K562 (cell line): ENCODE results near the gene BORCS8. TPM values are rescaled to one million over a fixed set of nuclear protein-coding genes. Genes with fewer than 3 reads are reported as not detected.
A peak's percentile ranks its signal among the peaks of the same experiment; 100 is the strongest.

Experiments used
- ATF3 ChIP-seq, 2 experiments: fragments of 450-650 bp in 1 of 2; sonication (generic) in 1 of 2; formaldehyde crosslinking in 1 of 2; IDR thresholded peaks in 1 of 2; conservative IDR thresholded peaks in 1 of 2; 2 replicates each; pipeline versions ENCODE4 v1.6.1 to v1.8.1; 2016 to 2023; ENCODE audit warnings: mild to moderate bottlenecking in 2 of 2, moderate library complexity in 2 of 2, inconsistent platforms in 1 of 2, missing genetic modification reagents in 1 of 2
- ELF2 ChIP-seq: fragments of 250-450 bp; sonication (Bioruptor Pico); IDR thresholded peaks from 2 replicates; pipeline ENCODE4 v1.5.0; 2021; ENCODE audit warnings: mild to moderate bottlenecking
- KDM4B ChIP-seq, 2 experiments: fragments of 450-650 bp in 1 of 2; sonication (generic) in 1 of 2; IDR thresholded peaks; 2 replicates each; pipeline ENCODE4 v1.6.1; 2016 to 2017; ENCODE audit warnings: borderline replicate concordance in 2 of 2, antibody characterized with exemption in 1 of 2, low read depth in 1 of 2, mild to moderate bottlenecking in 1 of 2
- L3MBTL2 ChIP-seq: fragments of 450-650 bp; IDR thresholded peaks from 2 replicates; pipeline ENCODE4 v1.6.1; 2016; ENCODE audit warnings: mild to moderate bottlenecking, moderate library complexity
- MNT ChIP-seq, 2 experiments: fragments of 450-650 bp; conservative IDR thresholded peaks; 2 replicates each; pipeline ENCODE4 v1.6.1; 2017; ENCODE audit warnings: mild to moderate bottlenecking in 2 of 2, moderate library complexity in 2 of 2
- NRF1 ChIP-seq, 2 experiments: fragments of 450-650 bp; IDR thresholded peaks in 1 of 2; conservative IDR thresholded peaks in 1 of 2; 2 replicates each; pipeline ENCODE4 v1.6.1; 2014; ENCODE audit warnings: mild to moderate bottlenecking in 2 of 2
- PML ChIP-seq: IDR thresholded peaks from 2 replicates; pipeline ENCODE4 v1.6.1; 2012; ENCODE audit warnings: low read length, inconsistent platforms
- RBBP5 ChIP-seq: fragments of 200-600 bp; sonication (generic); IDR thresholded peaks from 2 replicates; pipeline ENCODE4 v1.6.1; 2012; ENCODE audit warnings: borderline replicate concordance, mild to moderate bottlenecking, low read length, control low read depth, inconsistent platforms; ENCODE audit not compliant: insufficient read depth, poor library complexity, severe bottlenecking
- SAP30 ChIP-seq: fragments of 200-600 bp; sonication (generic); IDR thresholded peaks from 2 replicates; pipeline ENCODE4 v1.6.1; 2012; ENCODE audit warnings: borderline replicate concordance, low read depth, mild to moderate bottlenecking, moderate library complexity, low read length, control low read depth, inconsistent platforms; ENCODE audit not compliant: insufficient read depth, poor library complexity, severe bottlenecking
- SIN3A ChIP-seq, 2 experiments: fragments of 150-350 bp in 1 of 2; IDR thresholded peaks; 2 replicates each; pipeline ENCODE4 v1.6.1; 2011 to 2016; ENCODE audit warnings: borderline replicate concordance in 2 of 2, low read depth in 2 of 2, low read length in 2 of 2, mild to moderate bottlenecking in 2 of 2, moderate library complexity in 2 of 2; ENCODE audit not compliant: control insufficient read depth in 1 of 2
- YY1 ChIP-seq, 3 experiments: IDR thresholded peaks; 2 replicates each; pipeline ENCODE4 v1.6.1; 2011; ENCODE audit warnings: low read length in 2 of 3, mild to moderate bottlenecking in 2 of 3, moderate library complexity in 2 of 3, borderline replicate concordance in 1 of 3, control low read depth in 1 of 3, low read depth in 1 of 3; ENCODE audit not compliant: insufficient read depth in 3 of 3, insufficient replicate concordance in 2 of 3, control insufficient read depth in 1 of 3, insufficient read length in 1 of 3; ENCODE audit errors: extremely low read depth in 1 of 3
- ZBTB1 ChIP-seq: sonication (generic); formaldehyde crosslinking; IDR thresholded peaks from 2 replicates; pipeline ENCODE4 v1.8.1; 2023; ENCODE audit warnings: missing genetic modification reagents, low read depth, mild to moderate bottlenecking, borderline replicate concordance
- polyA plus RNA-seq, 8 experiments: library from polyadenylated mRNA; depleted of rRNA in 4 of 8; stranded (reverse) in 5 of 8; unstranded in 3 of 8; fragments of >200 nt; fragmentation: Nextera tagmentation in 2 of 8; fragmentation: Illumina TruSeq in 1 of 8; extraction: Ambion mirVana in 2 of 8; extraction: Trizol in 1 of 8; gene quantifications; 2 replicates each; pipeline versions ENCODE4 v1.2.1 to v1.2.3, GENCODE V29; 2011 to 2014; ENCODE audit warnings: inconsistent platforms in 1 of 8, missing spikeins in 1 of 8
- total RNA-seq, 7 experiments: library from RNA; depleted of rRNA in 6 of 7; stranded (reverse); fragments of >200 nt in 6 of 7; fragmentation: Illumina TruSeq in 2 of 7; extraction: Trizol in 2 of 7; gene quantifications; 2 replicates each; pipeline versions ENCODE4 v1.2.1 to v1.2.3, GENCODE V29; 2011 to 2021; ENCODE audit warnings: low replicate concordance in 1 of 7
- TF ChIP-seq, protein P1 (sequence below): fragments of 250-450 bp; sonication (Bioruptor Pico); IDR thresholded peaks from 2 replicates; pipeline ENCODE4 v1.5.0; 2021; ENCODE audit warnings: mild to moderate bottlenecking, borderline replicate concordance

The BORCS8 gene
- total and polyA plus RNA-seq, 9 of the 15 experiments (the other 6 are each of a cell fraction or from before 2014, with no cell fraction given) = 4.6 to 33.6 (median 16.3) TPM

DNA sequence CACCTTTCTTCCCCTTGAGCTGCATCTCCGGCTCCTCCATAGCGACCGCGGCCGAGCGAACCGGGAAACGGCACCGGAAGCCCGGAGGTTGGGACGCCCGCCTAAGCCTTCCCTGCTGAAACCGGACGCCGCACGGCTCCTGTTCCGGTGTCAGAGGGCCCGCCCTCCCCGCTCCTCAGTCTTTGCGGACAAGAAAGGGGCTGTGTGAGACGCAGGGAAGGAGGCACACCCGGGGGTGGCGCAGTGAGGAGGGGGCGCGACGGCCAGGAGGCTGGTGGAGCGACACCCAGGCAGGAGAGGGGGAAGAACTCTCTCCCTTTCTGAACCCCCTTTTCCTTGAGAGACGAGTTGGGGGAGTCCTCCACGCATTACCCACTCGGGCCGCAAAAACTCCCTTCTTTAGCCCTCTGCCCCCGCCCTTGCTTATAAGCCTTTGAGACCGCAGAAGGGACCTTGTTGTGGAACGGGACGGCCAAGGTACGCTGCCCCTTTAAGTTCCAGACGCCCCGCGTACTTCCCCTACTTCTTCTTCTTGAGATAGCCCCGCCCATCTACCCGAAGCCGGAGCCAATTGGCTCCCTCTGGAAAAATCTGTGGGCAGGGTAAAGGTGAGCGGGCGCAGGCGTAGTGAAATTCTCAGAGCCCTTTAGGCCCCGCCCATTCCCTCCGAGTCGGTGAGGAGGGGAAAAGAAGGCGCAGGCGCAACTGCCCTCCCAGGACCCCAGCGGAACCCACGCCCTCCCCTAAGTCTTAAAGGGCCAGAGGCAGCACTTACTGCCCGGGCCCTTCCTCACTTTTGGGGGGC, at the start of gene BORCS8, which contains the start of gene RFXANK (continued):
- TF ChIP-seq, protein P1, sequence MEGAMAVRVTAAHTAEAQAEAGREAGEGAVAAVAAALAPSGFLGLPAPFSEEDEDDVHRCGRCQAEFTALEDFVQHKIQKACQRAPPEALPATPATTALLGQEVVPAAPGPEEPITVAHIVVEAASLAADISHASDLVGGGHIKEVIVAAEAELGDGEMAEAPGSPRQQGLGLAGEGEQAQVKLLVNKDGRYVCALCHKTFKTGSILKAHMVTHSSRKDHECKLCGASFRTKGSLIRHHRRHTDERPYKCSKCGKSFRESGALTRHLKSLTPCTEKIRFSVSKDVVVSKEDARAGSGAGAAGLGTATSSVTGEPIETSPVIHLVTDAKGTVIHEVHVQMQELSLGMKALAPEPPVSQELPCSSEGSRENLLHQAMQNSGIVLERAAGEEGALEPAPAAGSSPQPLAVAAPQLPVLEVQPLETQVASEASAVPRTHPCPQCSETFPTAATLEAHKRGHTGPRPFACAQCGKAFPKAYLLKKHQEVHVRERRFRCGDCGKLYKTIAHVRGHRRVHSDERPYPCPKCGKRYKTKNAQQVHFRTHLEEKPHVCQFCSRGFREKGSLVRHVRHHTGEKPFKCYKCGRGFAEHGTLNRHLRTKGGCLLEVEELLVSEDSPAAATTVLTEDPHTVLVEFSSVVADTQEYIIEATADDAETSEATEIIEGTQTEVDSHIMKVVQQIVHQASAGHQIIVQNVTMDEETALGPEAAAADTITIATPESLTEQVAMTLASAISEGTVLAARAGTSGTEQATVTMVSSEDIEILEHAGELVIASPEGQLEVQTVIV (CRISPR knock-in tag) = no peak
- TF ChIP-seq SAP30 = peak; percentile 82
- peak; percentile 99 for TF ChIP-seq NRF1 (conservative IDR thresholded peaks at IDR 0.05 in 1 of 2, IDR thresholded peaks at IDR 0.05 in 1 of 2)
- peak; percentile 98 for TF ChIP-seq RBBP5
- peak; percentile 72; the same call in 1 of the 2 replicates for TF ChIP-seq ZBTB1
- TF ChIP-seq PML = peak; percentile 61; the same call in 1 of the 2 replicates
- peak in 2 of 3 experiments; percentile 81 to 82 for TF ChIP-seq YY1 (IDR thresholded peaks at IDR 0.05; ENCODE audit: borderline replicate concordance in 1 of 3, control insufficient read depth in 1 of 3, extremely low read depth in 1 of 3, insufficient read depth in 3 of 3, insufficient read length in 1 of 3, insufficient replicate concordance in 2 of 3, low read depth in 1 of 3, low read length in 2 of 3)
- TF ChIP-seq KDM4B (IDR thresholded peaks at IDR 0.05; ENCODE audit: borderline replicate concordance in 2 of 2, low read depth in 1 of 2) = peak in 1 of 2 experiments; percentile 88; a peak in 1 of 4 replicates
- TF ChIP-seq L3MBTL2 = peak; percentile 64
- TF ChIP-seq SIN3A (IDR thresholded peaks at IDR 0.05; ENCODE audit: borderline replicate concordance in 2 of 2, control insufficient read depth in 1 of 2, low read depth in 2 of 2, low read length in 2 of 2) = peak in 1 of 2 experiments; percentile 85; a peak in 3 of 4 replicates
- peak; percentile 53; the same call in 1 of the 2 replicates for TF ChIP-seq ELF2
- peak; percentile 64 to 79 for TF ChIP-seq MNT (conservative IDR thresholded peaks at IDR 0.05)
- no peak; the same call in 1 of the 2 replicates for TF ChIP-seq ATF3 (IDR thresholded peaks at IDR 0.05)
- TF ChIP-seq ATF3 (CRISPR knock-in tag; conservative IDR thresholded peaks at IDR 0.05) = peak; percentile 19; the same call in 1 of the 2 replicates
